Sigmoid colon (tissue), 4 donors: ENCODE measurements around the gene CCDC15.

Experiments used
- CTCF ChIP-seq, 4 experiments: fragments of 450-650 bp in 3 of 4; fragments of 200-600 bp in 1 of 4; IDR thresholded peaks; one replicate each; pipeline ENCODE4 v1.5.1; 2016 to 2019; ENCODE audit warnings: antibody characterized with exemption in 4 of 4, mild to moderate bottlenecking in 3 of 4, moderate library complexity in 2 of 4
- POLR2A ChIP-seq, 2 donors: fragments of 450-650 bp; IDR thresholded peaks; one replicate each; pipeline ENCODE4 v1.6.1; 2016; ENCODE audit warnings: antibody characterized with exemption in 2 of 2, mild to moderate bottlenecking in 2 of 2, moderate library complexity in 2 of 2
- POLR2AphosphoS5 ChIP-seq, 4 donors: sonication (generic); formaldehyde crosslinking; IDR thresholded peaks; one replicate each; pipeline ENCODE4 v1.6.1; 2017; ENCODE audit warnings: antibody characterized with exemption in 4 of 4

- TF ChIP-seq POLR2A (IDR thresholded peaks at IDR 0.05) (no peak), POLR2AphosphoS5 (IDR thresholded peaks at IDR 0.05) (no peak), CTCF (IDR thresholded peaks at IDR 0.05) (no peak)
These were observed 30.5 kb downstream of the CCDC15 start for GRCh38 chr11:124984512-124984854.
